Central memory CD8-positive, alpha-beta T cell (primary cell): ENCODE measurements around the gene SMC4.

Experiments
- ATAC-seq: fragments of 150-1000 bp; cut with Tn5 transposase; replicated peaks from 2 replicates; pipeline ENCODE4 v1.10.0; 2022; ENCODE audit warnings: mild to moderate bottlenecking, moderate FRiP score, moderate number of reproducible peaks; ENCODE audit not compliant: poor library complexity, severe bottlenecking; ENCODE audit errors: extremely low read depth
- DNase-seq, 2 donors: peaks; one replicate each; pipeline ENCODE4 v3.0.0; 2021; ENCODE audit warnings: low spot score in 2 of 2
- H3K27ac Mint-ChIP-seq: one replicate; pipeline ENCODE4 v1.8.0; 2022; ENCODE audit warnings: low read depth, mild to moderate bottlenecking, moderate library complexity, mixed read lengths
- H3K27me3 Mint-ChIP-seq: one replicate; pipeline ENCODE4 v1.8.0; 2022; ENCODE audit warnings: mixed read lengths
- H3K36me3 Mint-ChIP-seq: one replicate; pipeline ENCODE4 v1.8.0; 2022; ENCODE audit warnings: mild to moderate bottlenecking, moderate library complexity, mixed read lengths; ENCODE audit not compliant: insufficient read depth
- H3K4me1 Mint-ChIP-seq: one replicate; pipeline ENCODE4 v1.8.0; 2022; ENCODE audit warnings: mixed read lengths
- H3K4me3 Mint-ChIP-seq: one replicate; pipeline ENCODE4 v1.8.0; 2022; ENCODE audit warnings: mild to moderate bottlenecking, moderate library complexity, mixed read lengths
- H3K9me3 Mint-ChIP-seq: one replicate; pipeline ENCODE4 v1.8.0; 2022; ENCODE audit warnings: mixed read lengths

The SMC4 gene

GRCh38 chr3:160378331-160379109, 20.9 kb upstream of the SMC4 start:
- DNase-seq = no peak
- Mint-ChIP-seq H3K36me3 (peaks cover 5% of the 10 kb centered on the region), H3K4me1 (no peaks in the 10 kb centered on the region), H3K27ac (no peak overlapping the region), H3K27me3 (no peaks in the 10 kb centered on the region), H3K4me3 (no peak overlapping the region), H3K9me3 (no peaks in the 10 kb centered on the region)
- no peak for ATAC-seq

GRCh38 chr3:160379628-160380214, 19.7 kb upstream of the SMC4 start:
- H3K4me1 Mint-ChIP-seq = no peaks in the 10 kb centered on the region
- H3K36me3 Mint-ChIP-seq = peaks cover 4% of the 10 kb centered on the region
- no peaks in the 10 kb centered on the region for H3K27me3 Mint-ChIP-seq
- no peaks in the 10 kb centered on the region for H3K9me3 Mint-ChIP-seq
- H3K27ac Mint-ChIP-seq = no peak overlapping the region
- ATAC-seq = no peak
- H3K4me3 Mint-ChIP-seq = no peak overlapping the region
- no peak for DNase-seq

GRCh38 chr3:160381470-160381869, 18.0 kb upstream of the SMC4 start:
- no peak for ATAC-seq
- Mint-ChIP-seq H3K27ac (no peak overlapping the region), H3K4me3 (no peak overlapping the region), H3K36me3 (peaks cover 2% of the 10 kb centered on the region), H3K27me3 (no peaks in the 10 kb centered on the region), H3K4me1 (peaks cover under 1% of the 10 kb centered on the region), H3K9me3 (no peaks in the 10 kb centered on the region)
- no peak for DNase-seq

- no peak for ATAC-seq
- Mint-ChIP-seq H3K27me3 (no peaks in the 10 kb centered on the region), H3K4me1 (peaks cover 11% of the 10 kb centered on the region), H3K9me3 (no peaks in the 10 kb centered on the region), H3K36me3 (peaks cover 3% of the 10 kb centered on the region), H3K4me3 (no peak overlapping the region), H3K27ac (peak overlapping the region; percentile 35)
- DNase-seq = no peak
These were observed 14.7 kb upstream of the SMC4 start for GRCh38 chr3:160384639-160385318.

GRCh38 chr3:160390565-160391138, 8.8 kb upstream of the SMC4 start:
- DNase-seq (no peak), ATAC-seq (no peak)
- H3K4me1 Mint-ChIP-seq = peaks cover 11% of the 10 kb centered on the region
- no peak overlapping the region for H3K27ac Mint-ChIP-seq
- H3K36me3 Mint-ChIP-seq = peaks cover 6% of the 10 kb centered on the region
- no peaks in the 10 kb centered on the region for H3K9me3 Mint-ChIP-seq
- no peak overlapping the region for H3K4me3 Mint-ChIP-seq
- no peaks in the 10 kb centered on the region for H3K27me3 Mint-ChIP-seq

- DNase-seq (no peak), ATAC-seq (no peak)
- peaks cover 3% of the 10 kb centered on the region for H3K4me1 Mint-ChIP-seq
- H3K4me3 Mint-ChIP-seq = no peak overlapping the region
- H3K27ac Mint-ChIP-seq = no peak overlapping the region
- no peaks in the 10 kb centered on the region for H3K27me3 Mint-ChIP-seq
- H3K36me3 Mint-ChIP-seq = peaks cover 6% of the 10 kb centered on the region
- no peaks in the 10 kb centered on the region for H3K9me3 Mint-ChIP-seq
These were observed 6.7 kb upstream of the SMC4 start for GRCh38 chr3:160392798-160393197.

- peaks cover 5% of the 10 kb centered on the region for H3K4me1 Mint-ChIP-seq
These were observed 6.0 kb upstream of the SMC4 start for GRCh38 chr3:160393346-160394008.

GRCh38 chr3:160394009-160394392, 5.4 kb upstream of the SMC4 start:
- no peaks in the 10 kb centered on the region for H3K9me3 Mint-ChIP-seq
- H3K4me3 Mint-ChIP-seq = no peak overlapping the region
- DNase-seq = no peak
- peaks cover 10% of the 10 kb centered on the region for H3K4me1 Mint-ChIP-seq
- no peaks in the 10 kb centered on the region for H3K27me3 Mint-ChIP-seq
- ATAC-seq = no peak
- H3K36me3 Mint-ChIP-seq = peaks cover 9% of the 10 kb centered on the region
- H3K27ac Mint-ChIP-seq = no peak overlapping the region

More at GRCh38 chr3:160393346-160394008, 6.0 kb upstream of the SMC4 start:
- H3K9me3 Mint-ChIP-seq = no peaks in the 10 kb centered on the region
- ATAC-seq = no peak
- H3K4me3 Mint-ChIP-seq = no peak overlapping the region
- no peaks in the 10 kb centered on the region for H3K27me3 Mint-ChIP-seq
- no peak for DNase-seq
- peaks cover 6% of the 10 kb centered on the region for H3K36me3 Mint-ChIP-seq
- H3K27ac Mint-ChIP-seq = no peak overlapping the region

GRCh38 chr3:160395297-160395696, 4.2 kb upstream of the SMC4 start:
- H3K4me3 Mint-ChIP-seq = no peak overlapping the region
- ATAC-seq = no peak
- H3K36me3 Mint-ChIP-seq = peaks cover 18% of the 10 kb centered on the region
- H3K27me3 Mint-ChIP-seq = no peaks in the 10 kb centered on the region
- H3K4me1 Mint-ChIP-seq = peaks cover 15% of the 10 kb centered on the region
- H3K27ac Mint-ChIP-seq = no peak overlapping the region
- no peaks in the 10 kb centered on the region for H3K9me3 Mint-ChIP-seq
- no peak for DNase-seq

GRCh38 chr3:160398820-160399124, 678 bp upstream of the SMC4 start:
- H3K4me3 Mint-ChIP-seq = peak overlapping the region; percentile 95
- peaks cover 10% of the 10 kb centered on the region for H3K27me3 Mint-ChIP-seq
- peaks cover 34% of the 10 kb centered on the region for H3K4me1 Mint-ChIP-seq
- DNase-seq = no peak
- H3K9me3 Mint-ChIP-seq = no peaks in the 10 kb centered on the region
- H3K27ac Mint-ChIP-seq = peak overlapping the region; percentile 98
- no peak for ATAC-seq
- H3K36me3 Mint-ChIP-seq = peaks cover 31% of the 10 kb centered on the region

- H3K27me3 Mint-ChIP-seq = peaks cover 10% of the 10 kb centered on the region
- peaks cover 32% of the 10 kb centered on the region for H3K36me3 Mint-ChIP-seq
- peak overlapping the region; percentile 95 for H3K4me3 Mint-ChIP-seq
- peak in 1 of 2 donors; percentile 33 for DNase-seq
- H3K27ac Mint-ChIP-seq = peak overlapping the region; percentile 98
- ATAC-seq = no peak
- peaks cover 38% of the 10 kb centered on the region for H3K4me1 Mint-ChIP-seq
- no peaks in the 10 kb centered on the region for H3K9me3 Mint-ChIP-seq
These were observed 716 bp downstream of the SMC4 start for GRCh38 chr3:160400030-160400701.

GRCh38 chr3:160400702-160401150, 1.3 kb downstream of the SMC4 start:
- peak overlapping the region; percentile 95 for H3K4me3 Mint-ChIP-seq
- H3K27ac Mint-ChIP-seq = peak overlapping the region; percentile 98
- no peak for DNase-seq
- no peaks in the 10 kb centered on the region for H3K9me3 Mint-ChIP-seq
- ATAC-seq = no peak
- H3K4me1 Mint-ChIP-seq = peaks cover 38% of the 10 kb centered on the region
- peaks cover 32% of the 10 kb centered on the region for H3K36me3 Mint-ChIP-seq
- H3K27me3 Mint-ChIP-seq = peaks cover 10% of the 10 kb centered on the region
